CD4-positive, alpha-beta T cell (primary cell): ENCODE results near the gene KRT20. TPM values are rescaled to one million over a fixed set of nuclear protein-coding genes. Genes with fewer than 3 reads are reported as not detected.

ENCODE experiments used
- ATAC-seq: fragments of 200-7000 bp; cut with Tn5 transposase; one replicate; pipeline ENCODE4 v1.10.0; 2022; ENCODE audit warnings: mild to moderate bottlenecking; ENCODE audit not compliant: poor library complexity
- CTCF ChIA-PET: fragments of 350-600 bp; sonication (Branson Sonifier 250); formaldehyde crosslinking; loops from one replicate; lab custom pipeline; 2021; ENCODE audit warnings: antibody characterized with exemption, inconsistent platforms; lab: Charles Lee
- POLR2A ChIA-PET: fragments of 350-600 bp; sonication (Branson Sonifier 250); formaldehyde crosslinking; loops from one replicate; lab custom pipeline; 2021; ENCODE audit warnings: antibody characterized with exemption, inconsistent platforms; lab: Charles Lee
- DNase-seq, 14 experiments: peaks; one replicate each; pipeline ENCODE4 v3.0.0-alpha.2; 2013 to 2020; ENCODE audit warnings: mixed read lengths in 2 of 14
- H3K27ac ChIP-seq, 2 donors: one replicate each; pipeline versions ENCODE4 v1.5.1 to v1.7.0; 2013; ENCODE audit warnings: low read length in 2 of 2, low read depth in 1 of 2, mild to moderate bottlenecking in 1 of 2
- H3K27me3 ChIP-seq, 2 experiments: 1 replicate in 1 of 2; 2 replicates in 1 of 2; pipeline versions ENCODE4 v1.6.1 to v1.7.0; 2013; ENCODE audit warnings: low read length in 2 of 2, control low read depth in 1 of 2, mild to moderate bottlenecking in 1 of 2, moderate library complexity in 1 of 2; ENCODE audit not compliant: insufficient read depth in 2 of 2, control insufficient read depth in 1 of 2
- H3K36me3 ChIP-seq: one replicate; pipeline ENCODE4 v1.6.1; 2013; ENCODE audit warnings: low read length, control low read depth; ENCODE audit not compliant: insufficient read depth
- H3K4me1 ChIP-seq: one replicate; pipeline ENCODE4 v1.6.1; 2013; ENCODE audit warnings: low read length, control low read depth; ENCODE audit not compliant: insufficient read depth
- H3K4me3 ChIP-seq: one replicate; pipeline ENCODE4 v1.5.1; 2013; ENCODE audit warnings: mild to moderate bottlenecking, low read length, moderate library complexity
- H3K9me3 ChIP-seq, 2 experiments: 1 replicate in 1 of 2; 2 replicates in 1 of 2; pipeline versions ENCODE4 v1.6.1 to v1.7.0; 2013; ENCODE audit warnings: low read length in 2 of 2, mild to moderate bottlenecking in 2 of 2, control low read depth in 1 of 2, moderate library complexity in 1 of 2; ENCODE audit not compliant: control insufficient read depth in 1 of 2, insufficient read depth in 1 of 2
- H3K27ac Mint-ChIP-seq: one replicate; pipeline ENCODE4 v1.8.0; 2020; ENCODE audit warnings: mixed read lengths
- H3K27me3 Mint-ChIP-seq: one replicate; pipeline ENCODE4 v1.8.0; 2021; ENCODE audit warnings: mixed read lengths
- H3K36me3 Mint-ChIP-seq: one replicate; pipeline ENCODE4 v1.8.0; 2021; ENCODE audit warnings: low read depth, mixed read lengths
- H3K4me1 Mint-ChIP-seq: one replicate; pipeline ENCODE4 v1.8.0; 2021; ENCODE audit warnings: low read depth, mixed read lengths
- H3K4me3 Mint-ChIP-seq: one replicate; pipeline ENCODE4 v1.8.0; 2020; ENCODE audit warnings: mild to moderate bottlenecking, mixed read lengths
- H3K9me3 Mint-ChIP-seq: one replicate; pipeline ENCODE4 v1.8.0; 2020; ENCODE audit warnings: mixed read lengths
- intact Hi-C, 2 experiments: fragments of 100-400 bp; cut with DNase I in 1 of 2; cut with micrococcal nuclease in 1 of 2; formaldehyde crosslinking; loops; one replicate each; pipeline versions ENCODE4 v1.15.1 to v1.9.0; 2023 to 2025; cut with DNase I, micrococcal nuclease
- total RNA-seq, 174 experiments: library from RNA in 2 of 174; stranded (reverse) in 2 of 174; gene quantifications; one replicate each; pipeline ENCODE4 v1.2.3 and lab custom pipeline; 2021 to 2026
- TF ChIP-seq, protein P1 (sequence below): fragments of 200-600 bp; IDR thresholded peaks from one replicate; pipeline ENCODE4 v1.8.0; 2022; ENCODE audit warnings: antibody characterized with exemption, mild to moderate bottlenecking

The KRT20 gene
- total RNA-seq, 2 experiments from 2014 or later: not detected

GRCh38 chr17:40854175-40854814 lies 30.7 kb downstream of the KRT20 start:
- POLR2A ChIA-PET: no interaction called here
- H3K9me3 Mint-ChIP-seq: no peaks in the 10 kb centered on the region
- TF ChIP-seq, protein P1, sequence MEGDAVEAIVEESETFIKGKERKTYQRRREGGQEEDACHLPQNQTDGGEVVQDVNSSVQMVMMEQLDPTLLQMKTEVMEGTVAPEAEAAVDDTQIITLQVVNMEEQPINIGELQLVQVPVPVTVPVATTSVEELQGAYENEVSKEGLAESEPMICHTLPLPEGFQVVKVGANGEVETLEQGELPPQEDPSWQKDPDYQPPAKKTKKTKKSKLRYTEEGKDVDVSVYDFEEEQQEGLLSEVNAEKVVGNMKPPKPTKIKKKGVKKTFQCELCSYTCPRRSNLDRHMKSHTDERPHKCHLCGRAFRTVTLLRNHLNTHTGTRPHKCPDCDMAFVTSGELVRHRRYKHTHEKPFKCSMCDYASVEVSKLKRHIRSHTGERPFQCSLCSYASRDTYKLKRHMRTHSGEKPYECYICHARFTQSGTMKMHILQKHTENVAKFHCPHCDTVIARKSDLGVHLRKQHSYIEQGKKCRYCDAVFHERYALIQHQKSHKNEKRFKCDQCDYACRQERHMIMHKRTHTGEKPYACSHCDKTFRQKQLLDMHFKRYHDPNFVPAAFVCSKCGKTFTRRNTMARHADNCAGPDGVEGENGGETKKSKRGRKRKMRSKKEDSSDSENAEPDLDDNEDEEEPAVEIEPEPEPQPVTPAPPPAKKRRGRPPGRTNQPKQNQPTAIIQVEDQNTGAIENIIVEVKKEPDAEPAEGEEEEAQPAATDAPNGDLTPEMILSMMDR: no peak
- no peak overlapping the region for H3K27ac Mint-ChIP-seq
- ATAC-seq: no peak
- no peaks in the 10 kb centered on the region for H3K36me3 ChIP-seq
- CTCF ChIA-PET: interaction anchor here (0.6 to 3.9 kb wide), 2 partner anchors 33 to 808 kb away, joined by 3 to 44 read pairs; no protein-coding TSS in a partner anchor
- peaks cover 34% of the 10 kb centered on the region for H3K27me3 Mint-ChIP-seq
- H3K4me1 ChIP-seq: no peaks in the 10 kb centered on the region
- H3K4me3 Mint-ChIP-seq: no peak overlapping the region
- H3K36me3 Mint-ChIP-seq: no peaks in the 10 kb centered on the region
- no peak overlapping the region for H3K4me3 ChIP-seq
- no peaks in the 10 kb centered on the region for H3K9me3 ChIP-seq
- peaks cover 0 to 22% of the 10 kb centered on the region in 2 experiments for H3K27me3 ChIP-seq
- peak in 1 of 14 experiments; percentile 3 for DNase-seq
- H3K27ac ChIP-seq: no peak overlapping the region
- intact Hi-C loops: no loop called here
- peaks cover 4% of the 10 kb centered on the region for H3K4me1 Mint-ChIP-seq

GRCh38 chr17:40852364-40852763 lies 32.7 kb downstream of the KRT20 start:
- intact Hi-C loops: no loop called here
- CTCF ChIA-PET: interaction anchor here (0.9 kb wide), 1 partner anchor 813 kb away, joined by 3 read pairs; no protein-coding TSS in a partner anchor
- H3K36me3 Mint-ChIP-seq: no peaks in the 10 kb centered on the region

GRCh38 chr17:40850293-40850972 lies 34.6 kb downstream of the KRT20 start:
- TF ChIP-seq, protein P1: no peak
- Histone ChIP-seq H3K4me3 (no peak overlapping the region), H3K27me3 (peaks cover 0 to 33% of the 10 kb centered on the region in 2 experiments), H3K36me3 (no peaks in the 10 kb centered on the region), H3K4me1 (no peaks in the 10 kb centered on the region), H3K9me3 (no peaks in the 10 kb centered on the region), H3K27ac (no peak overlapping the region)
- H3K27me3 Mint-ChIP-seq: peaks cover 52% of the 10 kb centered on the region
- ATAC-seq (no peak), DNase-seq (no peak)
- ChIA-PET CTCF (no interaction called here), POLR2A (no interaction called here)
- H3K4me1 Mint-ChIP-seq: no peaks in the 10 kb centered on the region
- no peak overlapping the region for H3K4me3 Mint-ChIP-seq
- no peaks in the 10 kb centered on the region for H3K36me3 Mint-ChIP-seq
- intact Hi-C loops: no loop called here
- no peak overlapping the region for H3K27ac Mint-ChIP-seq
- no peaks in the 10 kb centered on the region for H3K9me3 Mint-ChIP-seq

More at GRCh38 chr17:40852364-40852763, 32.7 kb downstream of the KRT20 start:
- POLR2A ChIA-PET: no interaction called here
- Histone ChIP-seq H3K36me3 (no peaks in the 10 kb centered on the region), H3K4me1 (no peaks in the 10 kb centered on the region), H3K9me3 (no peaks in the 10 kb centered on the region), H3K27ac (no peak overlapping the region), H3K27me3 (peaks cover 0 to 27% of the 10 kb centered on the region in 2 experiments), H3K4me3 (no peak overlapping the region)
- H3K27ac Mint-ChIP-seq: no peak overlapping the region
- ATAC-seq (no peak), DNase-seq (no peak)
- no peak overlapping the region for H3K4me3 Mint-ChIP-seq
- no peaks in the 10 kb centered on the region for H3K9me3 Mint-ChIP-seq
- H3K27me3 Mint-ChIP-seq: peaks cover 41% of the 10 kb centered on the region
- peaks cover 4% of the 10 kb centered on the region for H3K4me1 Mint-ChIP-seq
- TF ChIP-seq, protein P1: no peak
